Panc1 (cell line): ENCODE data around the gene PUSL1.

Experiments used
- POLR2AphosphoS5 ChIP-seq: IDR thresholded peaks from 2 replicates; pipeline ENCODE4 v1.6.1; 2012; ENCODE audit warnings: mild to moderate bottlenecking, low read depth, low read length, moderate library complexity
- SIN3A ChIP-seq: IDR thresholded peaks from 2 replicates; pipeline ENCODE4 v1.6.1; 2012; ENCODE audit warnings: low read depth, mild to moderate bottlenecking, low read length, moderate library complexity, borderline replicate concordance; ENCODE audit not compliant: insufficient read depth
- TCF7L2 ChIP-seq: IDR thresholded peaks from 2 replicates; pipeline ENCODE4 v1.6.1; 2011; ENCODE audit warnings: mild to moderate bottlenecking, low read depth, low read length, inconsistent platforms
- TF ChIP-seq, protein P1 (sequence below): fragments of 450-650 bp; IDR thresholded peaks from 2 replicates; pipeline ENCODE4 v1.5.1; 2017; ENCODE audit warnings: mild to moderate bottlenecking
- TF ChIP-seq, protein P2 (sequence below), 2 experiments: IDR thresholded peaks; 2 replicates each; pipeline ENCODE4 v1.6.1; 2011 to 2012; ENCODE audit warnings: low read depth in 2 of 2, control low read depth in 1 of 2, low read length in 1 of 2, mild to moderate bottlenecking in 1 of 2, moderate library complexity in 1 of 2; ENCODE audit not compliant: insufficient read depth in 1 of 2

DNA sequence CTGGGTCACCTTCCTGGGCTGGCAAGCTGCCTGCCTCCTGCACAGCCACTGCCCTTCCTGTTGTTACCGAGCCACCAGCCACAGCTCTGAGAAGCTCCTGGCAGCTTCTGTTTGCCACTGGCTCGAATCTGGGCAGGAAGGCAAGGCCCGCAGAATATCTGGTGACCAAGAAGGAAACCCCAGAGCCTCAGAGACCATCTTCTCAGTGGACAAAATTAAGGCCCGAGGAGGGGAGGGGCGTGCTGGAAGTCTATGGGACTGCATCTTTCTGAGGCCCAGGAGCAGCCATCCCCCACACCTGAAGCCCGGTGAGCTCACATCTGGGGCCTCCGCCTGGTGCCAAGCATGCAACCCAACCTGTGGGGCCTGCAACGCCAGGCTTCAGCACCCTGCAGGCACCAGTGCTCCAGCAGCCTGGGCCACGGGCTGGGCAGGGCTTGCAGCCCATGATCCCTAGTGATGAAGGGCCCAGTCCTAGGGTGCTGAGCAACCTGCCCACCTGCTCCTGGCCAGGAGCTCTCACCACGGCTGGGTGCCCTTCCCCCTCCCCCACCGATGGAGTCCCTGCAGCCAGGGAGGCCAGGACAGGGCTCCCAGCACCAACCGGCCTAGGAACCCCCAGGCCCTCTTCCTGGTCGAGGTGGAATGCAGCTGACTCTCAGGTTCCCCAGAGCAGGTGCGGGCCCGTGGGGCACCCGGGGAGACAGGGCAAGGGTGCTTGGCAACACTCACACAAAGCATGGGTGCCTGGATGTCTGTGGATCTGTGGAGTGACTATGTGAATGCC is 17.1 kb downstream of the PUSL1 start:
- TF ChIP-seq, protein P1, sequence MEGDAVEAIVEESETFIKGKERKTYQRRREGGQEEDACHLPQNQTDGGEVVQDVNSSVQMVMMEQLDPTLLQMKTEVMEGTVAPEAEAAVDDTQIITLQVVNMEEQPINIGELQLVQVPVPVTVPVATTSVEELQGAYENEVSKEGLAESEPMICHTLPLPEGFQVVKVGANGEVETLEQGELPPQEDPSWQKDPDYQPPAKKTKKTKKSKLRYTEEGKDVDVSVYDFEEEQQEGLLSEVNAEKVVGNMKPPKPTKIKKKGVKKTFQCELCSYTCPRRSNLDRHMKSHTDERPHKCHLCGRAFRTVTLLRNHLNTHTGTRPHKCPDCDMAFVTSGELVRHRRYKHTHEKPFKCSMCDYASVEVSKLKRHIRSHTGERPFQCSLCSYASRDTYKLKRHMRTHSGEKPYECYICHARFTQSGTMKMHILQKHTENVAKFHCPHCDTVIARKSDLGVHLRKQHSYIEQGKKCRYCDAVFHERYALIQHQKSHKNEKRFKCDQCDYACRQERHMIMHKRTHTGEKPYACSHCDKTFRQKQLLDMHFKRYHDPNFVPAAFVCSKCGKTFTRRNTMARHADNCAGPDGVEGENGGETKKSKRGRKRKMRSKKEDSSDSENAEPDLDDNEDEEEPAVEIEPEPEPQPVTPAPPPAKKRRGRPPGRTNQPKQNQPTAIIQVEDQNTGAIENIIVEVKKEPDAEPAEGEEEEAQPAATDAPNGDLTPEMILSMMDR, result no peak
- TF ChIP-seq, protein P2, sequence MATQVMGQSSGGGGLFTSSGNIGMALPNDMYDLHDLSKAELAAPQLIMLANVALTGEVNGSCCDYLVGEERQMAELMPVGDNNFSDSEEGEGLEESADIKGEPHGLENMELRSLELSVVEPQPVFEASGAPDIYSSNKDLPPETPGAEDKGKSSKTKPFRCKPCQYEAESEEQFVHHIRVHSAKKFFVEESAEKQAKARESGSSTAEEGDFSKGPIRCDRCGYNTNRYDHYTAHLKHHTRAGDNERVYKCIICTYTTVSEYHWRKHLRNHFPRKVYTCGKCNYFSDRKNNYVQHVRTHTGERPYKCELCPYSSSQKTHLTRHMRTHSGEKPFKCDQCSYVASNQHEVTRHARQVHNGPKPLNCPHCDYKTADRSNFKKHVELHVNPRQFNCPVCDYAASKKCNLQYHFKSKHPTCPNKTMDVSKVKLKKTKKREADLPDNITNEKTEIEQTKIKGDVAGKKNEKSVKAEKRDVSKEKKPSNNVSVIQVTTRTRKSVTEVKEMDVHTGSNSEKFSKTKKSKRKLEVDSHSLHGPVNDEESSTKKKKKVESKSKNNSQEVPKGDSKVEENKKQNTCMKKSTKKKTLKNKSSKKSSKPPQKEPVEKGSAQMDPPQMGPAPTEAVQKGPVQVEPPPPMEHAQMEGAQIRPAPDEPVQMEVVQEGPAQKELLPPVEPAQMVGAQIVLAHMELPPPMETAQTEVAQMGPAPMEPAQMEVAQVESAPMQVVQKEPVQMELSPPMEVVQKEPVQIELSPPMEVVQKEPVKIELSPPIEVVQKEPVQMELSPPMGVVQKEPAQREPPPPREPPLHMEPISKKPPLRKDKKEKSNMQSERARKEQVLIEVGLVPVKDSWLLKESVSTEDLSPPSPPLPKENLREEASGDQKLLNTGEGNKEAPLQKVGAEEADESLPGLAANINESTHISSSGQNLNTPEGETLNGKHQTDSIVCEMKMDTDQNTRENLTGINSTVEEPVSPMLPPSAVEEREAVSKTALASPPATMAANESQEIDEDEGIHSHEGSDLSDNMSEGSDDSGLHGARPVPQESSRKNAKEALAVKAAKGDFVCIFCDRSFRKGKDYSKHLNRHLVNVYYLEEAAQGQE (IDR thresholded peaks at IDR 0.05; ENCODE audit: insufficient read depth in 1 of 2, low read depth in 2 of 2, low read length in 1 of 2), result no peak
- TF ChIP-seq SIN3A (no peak), POLR2AphosphoS5 (no peak), TCF7L2 (no peak)
